ENCODE results near the gene CAMSAP3.
A peak's percentile ranks its signal among the peaks of the same experiment; 100 is the strongest.
"Not testable (repeated sequence)": the region's sequence is repeated elsewhere in the genome, so short reads cannot be mapped to it uniquely, and the experiment has no call there.

Gene CAMSAP3

DNA sequence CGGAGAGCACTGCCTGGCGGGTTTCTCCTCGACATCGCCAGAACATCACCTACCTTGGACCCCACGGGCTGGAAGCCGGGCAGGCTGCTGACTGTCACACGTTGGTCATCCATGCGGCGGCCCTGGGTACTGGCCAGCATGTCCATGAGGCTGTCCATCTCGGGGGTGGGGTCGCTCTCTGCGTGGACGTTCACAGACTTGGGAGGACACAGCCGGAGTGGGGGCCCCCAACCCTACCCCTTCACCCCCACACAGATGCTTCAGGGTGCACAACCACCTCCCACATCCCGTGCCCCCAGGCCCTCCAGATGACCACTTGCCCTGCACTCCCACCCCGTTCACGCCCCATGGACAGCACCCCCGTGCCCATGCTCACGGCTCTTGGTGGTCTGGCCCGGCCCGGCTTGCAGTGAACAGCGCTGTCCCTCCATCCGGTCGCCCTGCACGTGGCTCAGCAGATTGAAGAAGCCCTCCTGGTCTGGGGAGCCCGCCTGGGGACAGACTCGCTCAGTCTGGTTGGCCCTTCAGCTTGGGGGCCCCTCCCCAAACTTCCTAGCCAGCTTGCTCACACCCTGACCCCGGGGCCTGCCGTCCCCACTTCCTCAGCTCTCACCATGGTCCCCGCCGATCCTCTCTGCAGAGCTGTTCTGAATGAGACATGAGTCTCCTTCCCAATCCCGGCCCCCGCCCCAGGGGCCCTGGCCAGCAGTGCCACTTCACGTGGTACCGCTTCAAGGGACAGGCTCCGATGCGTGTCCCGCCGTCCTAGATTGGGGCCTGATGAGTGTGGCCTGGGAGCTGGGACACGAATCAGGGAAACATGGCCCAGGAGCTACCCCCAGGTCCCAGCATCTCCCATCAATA, 36.9 kb downstream of the CAMSAP3 start:
- no peak for DNase-seq

DNA sequence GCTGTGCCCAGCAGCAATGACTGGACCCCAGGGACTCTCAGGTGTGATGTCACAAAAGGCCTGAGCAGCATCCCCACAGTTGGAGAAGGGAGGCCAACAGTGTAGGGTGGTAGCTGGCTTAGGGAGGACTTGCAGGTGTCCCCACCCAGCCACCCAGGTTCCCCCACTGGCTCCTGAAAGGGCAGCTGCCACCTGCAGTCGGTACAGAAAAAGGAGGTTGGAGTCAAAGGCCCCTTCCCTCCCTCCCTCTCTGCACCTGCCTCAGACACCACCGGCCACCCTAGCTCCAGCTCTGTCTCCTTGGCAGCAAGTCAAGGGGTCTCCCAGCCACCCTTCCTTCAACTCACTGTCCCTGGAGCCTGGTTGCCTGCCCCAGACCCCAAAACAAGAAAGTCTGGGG, 38.0 kb downstream of the CAMSAP3 start, which contains the start of gene PCP2:
Gene PCP2, minus strand, starts transcription at position 22 of the 400 bp plus-strand sequence. CDS start 262 bp downstream, outside the sequence.
- no peak for DNase-seq

DNA sequence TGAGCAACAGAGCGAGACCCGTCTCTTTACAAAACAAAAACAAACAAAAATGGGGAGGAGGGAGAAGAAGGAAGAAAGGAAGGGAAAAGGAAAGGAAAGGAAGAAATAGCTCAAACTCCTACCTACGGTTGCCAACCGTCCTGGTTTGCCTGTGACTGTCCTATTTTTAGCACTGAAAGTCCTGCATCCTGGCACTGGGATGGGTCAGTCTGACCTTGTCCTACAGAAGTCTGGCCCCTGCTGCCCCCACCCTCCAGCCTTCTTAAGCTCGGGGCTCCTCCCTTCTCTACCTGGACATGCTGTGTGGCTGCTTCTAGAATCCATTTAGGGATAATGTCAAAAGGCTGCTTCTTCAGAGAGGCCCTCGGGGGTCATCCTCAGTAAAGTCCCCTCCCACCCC, 40.0 kb downstream of the CAMSAP3 start:
- no peak for DNase-seq

DNA sequence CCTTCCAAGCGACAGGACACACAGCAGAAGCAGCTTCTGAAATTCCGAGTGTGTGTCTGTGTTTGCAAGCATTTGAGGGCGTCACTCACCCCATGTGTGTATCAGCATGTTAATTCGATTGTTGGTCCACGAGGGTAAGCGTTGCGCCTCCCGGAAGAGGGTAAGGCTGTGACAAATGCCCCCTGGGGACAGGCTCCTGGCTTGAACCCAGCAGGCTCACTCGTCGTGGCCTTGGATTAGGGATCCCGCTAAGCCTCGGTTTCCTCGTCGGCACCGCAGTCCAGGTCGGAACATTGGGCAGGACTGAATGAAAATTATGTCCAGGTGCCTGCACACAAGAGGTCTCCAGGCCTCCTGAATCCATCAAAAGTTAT, 40.6 kb downstream of the CAMSAP3 start:
- DNase-seq, result no peak

DNA sequence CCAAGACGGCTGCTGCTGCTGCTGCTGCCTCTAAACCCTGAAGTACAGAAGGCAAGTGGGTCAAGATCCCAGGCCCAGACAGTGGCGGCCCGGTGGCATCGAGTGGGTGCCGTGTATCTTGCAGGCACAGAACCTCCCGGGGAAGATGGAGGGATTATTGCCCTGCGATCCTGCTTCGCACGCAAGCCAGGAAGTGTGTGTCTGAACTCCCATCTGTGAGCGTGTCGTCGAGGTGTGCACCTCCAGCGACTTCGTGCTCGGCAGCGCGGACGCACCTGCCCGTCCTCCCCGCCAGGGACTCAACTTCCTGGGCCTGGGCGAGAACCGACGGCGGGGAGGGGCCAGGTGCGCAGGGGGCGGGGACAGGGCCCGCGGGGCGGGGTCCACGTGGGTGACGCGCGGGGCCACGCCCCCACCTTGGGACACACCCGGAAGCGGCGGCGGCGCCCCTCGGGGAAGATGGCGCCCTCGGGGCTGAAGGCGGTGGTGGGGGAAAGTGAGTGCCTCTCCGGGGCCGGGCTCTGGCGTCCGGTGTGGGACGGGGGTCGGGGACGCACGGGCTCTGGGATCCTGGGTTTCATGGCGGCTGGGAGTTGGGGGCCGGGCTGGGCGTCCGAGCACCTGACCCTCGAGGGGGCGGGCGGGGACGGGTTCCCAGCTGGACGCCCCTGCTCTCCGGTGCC, 41.2 kb downstream of the CAMSAP3 start, which contains the start of gene STXBP2:
Gene STXBP2, plus strand, starts transcription at position 420 of the 683 bp plus-strand sequence. Its CDS starts 40 bp downstream, at position 460.
- peak; percentile 24 for DNase-seq

DNA sequence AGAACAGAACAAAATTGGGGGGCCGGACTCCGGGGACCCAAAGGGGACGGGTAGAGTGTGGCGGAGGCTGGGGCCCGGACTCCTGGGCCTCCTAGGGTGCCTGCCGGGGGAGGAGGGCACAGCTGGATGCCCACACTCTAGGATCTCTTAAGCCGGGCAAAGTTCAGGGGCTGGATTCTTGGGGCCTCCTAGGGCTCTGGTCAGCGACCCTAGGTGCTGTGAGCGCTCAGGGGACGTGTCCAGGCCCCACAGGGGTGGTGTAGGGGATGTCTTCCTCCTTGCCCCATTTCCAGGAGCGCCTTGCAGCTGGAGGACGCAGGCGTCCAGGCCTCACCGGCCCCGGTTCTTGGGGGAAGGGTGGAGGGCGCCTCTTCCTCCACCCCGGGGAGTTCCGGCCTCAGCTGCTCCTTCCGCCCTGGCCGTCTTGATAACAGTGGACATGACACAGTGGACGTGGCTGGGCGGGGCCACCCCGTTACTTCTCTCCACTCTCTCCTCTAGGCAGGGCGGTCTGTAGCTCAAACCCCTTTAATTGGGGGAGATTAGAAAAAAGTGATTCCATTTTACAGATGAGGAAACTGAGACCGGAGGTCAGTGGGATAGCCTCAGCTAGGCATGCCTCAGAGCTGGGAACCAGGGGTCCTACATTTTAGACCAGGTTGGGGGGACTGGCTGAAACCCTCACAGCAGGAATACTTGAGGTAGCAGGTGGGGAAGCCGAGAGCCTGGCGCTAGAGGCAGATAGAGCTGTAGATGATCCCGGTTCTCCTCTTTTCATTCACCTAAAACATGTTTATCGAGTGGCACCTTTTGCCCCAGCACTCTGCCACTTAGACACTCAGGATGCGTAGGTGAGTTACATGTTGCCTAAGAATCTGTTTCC, 42.0 kb downstream of the CAMSAP3 start:
- no peak for DNase-seq

DNA sequence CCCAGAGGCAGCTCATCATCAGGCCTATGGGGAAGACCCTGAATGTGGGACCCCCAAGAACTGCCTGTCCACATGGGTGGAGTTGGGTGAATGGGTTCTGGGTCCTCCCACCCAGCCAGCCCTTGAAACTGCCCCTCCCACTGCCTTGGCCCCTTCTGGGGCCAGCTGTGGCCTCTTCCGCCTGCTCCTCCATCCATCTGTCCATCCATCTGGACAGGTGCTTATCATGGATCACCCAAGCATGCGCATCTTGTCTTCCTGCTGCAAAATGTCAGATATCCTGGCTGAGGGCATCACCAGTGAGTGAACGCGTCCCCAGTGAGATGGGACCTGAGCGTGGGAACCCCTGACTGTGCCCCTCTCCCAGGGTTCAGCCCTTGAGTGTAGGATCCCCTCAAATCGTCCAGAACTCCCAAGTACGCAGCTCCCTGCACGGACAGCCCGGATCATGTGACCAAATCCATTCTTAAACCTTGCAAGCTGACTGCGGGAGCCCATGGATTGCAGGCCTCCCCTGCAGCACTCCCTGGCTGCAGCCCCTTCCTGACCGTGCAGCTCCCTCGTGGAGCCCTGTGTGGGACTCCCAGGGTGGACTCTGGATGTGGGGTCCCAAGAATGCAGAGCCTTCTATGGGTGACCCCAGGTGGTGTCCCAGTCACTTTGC, 43.3 kb downstream of the CAMSAP3 start:
- DNase-seq, result no peak

DNA sequence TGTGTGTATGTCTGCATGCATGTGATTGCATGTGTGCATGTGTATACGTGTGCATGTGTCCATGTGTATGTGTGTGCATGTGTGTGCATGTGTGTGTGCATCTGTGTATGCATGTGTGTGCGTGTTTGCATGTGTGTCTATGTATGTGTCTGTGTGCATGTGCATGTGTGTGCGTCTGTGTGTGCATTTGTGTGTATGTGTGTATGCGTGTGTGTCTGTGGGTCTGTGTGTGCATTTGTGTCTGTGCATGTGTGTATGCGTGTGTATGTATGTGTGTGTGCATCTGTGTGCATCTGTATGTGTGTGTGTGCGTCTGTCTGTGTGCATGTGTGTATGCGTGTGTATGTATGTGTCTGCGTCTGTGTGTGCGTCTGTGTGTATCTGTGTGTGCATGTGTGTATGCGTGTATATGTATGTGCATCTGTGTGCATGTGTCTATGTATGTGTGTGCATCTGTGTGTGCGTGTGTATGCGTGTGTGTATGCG, 44.2 kb downstream of the CAMSAP3 start:
- no peak for DNase-seq

DNA sequence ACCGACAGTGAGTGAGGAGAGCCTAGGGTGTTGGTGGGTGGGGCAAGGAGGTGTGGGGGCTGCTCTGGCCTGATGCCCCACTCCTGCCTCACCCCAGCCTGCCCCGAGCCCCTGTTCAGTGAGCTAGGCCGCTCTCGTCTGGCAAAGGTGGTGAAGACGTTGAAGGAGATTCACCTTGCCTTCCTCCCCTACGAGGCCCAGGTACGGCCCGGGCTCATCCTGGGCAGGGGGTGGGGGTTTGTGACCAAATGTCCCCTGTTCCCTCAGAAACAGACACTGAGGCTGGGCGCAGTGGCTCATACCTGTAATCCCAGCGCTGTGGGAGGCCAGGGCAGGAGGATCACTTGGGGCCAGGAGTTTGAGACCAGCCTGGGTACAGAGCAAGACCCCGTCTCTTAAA, 45.1 kb downstream of the CAMSAP3 start:
- no peak for DNase-seq

DNA sequence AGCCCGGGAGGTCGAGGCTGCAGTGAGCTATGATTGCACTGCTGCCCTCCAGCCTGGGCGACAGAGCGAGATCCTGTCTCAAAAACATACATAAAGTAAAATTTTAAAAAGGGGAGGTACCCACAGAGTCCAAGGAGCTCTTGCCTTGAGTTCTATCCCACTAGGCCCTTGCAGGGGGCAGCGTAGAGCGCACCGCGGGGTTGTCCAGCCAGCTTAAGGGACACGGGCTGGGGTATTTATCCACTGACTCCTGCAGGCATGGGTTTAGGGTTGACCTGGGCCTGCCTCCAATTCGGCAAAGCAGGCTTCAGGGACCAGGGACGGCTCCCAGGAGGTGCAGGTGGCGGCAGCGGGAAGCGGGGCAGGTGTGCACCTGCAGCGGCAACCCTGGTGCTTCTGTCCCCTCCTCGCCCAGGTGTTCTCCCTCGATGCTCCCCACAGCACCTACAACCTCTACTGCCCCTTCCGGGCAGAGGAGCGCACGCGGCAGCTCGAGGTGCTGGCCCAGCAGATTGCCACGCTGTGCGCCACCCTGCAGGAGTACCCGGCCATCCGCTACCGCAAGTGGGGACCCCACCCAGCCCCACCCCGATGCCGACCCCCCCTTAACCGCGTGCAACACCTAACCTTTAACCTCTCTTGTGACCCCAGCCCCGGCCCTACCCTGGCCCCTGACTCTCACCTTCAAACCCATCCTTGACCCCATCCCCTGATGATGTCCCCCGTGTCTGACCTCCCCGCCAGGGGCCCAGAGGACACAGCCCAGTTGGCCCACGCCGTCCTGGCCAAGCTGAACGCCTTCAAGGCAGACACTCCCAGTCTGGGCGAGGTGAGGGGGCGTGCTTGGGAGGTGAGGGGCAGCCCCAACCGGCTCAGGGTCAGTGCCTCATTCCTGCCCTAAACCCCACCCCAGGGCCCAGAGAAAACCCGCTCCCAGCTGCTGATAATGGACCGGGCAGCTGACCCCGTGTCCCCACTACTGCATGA, 45.9 kb downstream of the CAMSAP3 start:
- DNase-seq, result no peak

DNA sequence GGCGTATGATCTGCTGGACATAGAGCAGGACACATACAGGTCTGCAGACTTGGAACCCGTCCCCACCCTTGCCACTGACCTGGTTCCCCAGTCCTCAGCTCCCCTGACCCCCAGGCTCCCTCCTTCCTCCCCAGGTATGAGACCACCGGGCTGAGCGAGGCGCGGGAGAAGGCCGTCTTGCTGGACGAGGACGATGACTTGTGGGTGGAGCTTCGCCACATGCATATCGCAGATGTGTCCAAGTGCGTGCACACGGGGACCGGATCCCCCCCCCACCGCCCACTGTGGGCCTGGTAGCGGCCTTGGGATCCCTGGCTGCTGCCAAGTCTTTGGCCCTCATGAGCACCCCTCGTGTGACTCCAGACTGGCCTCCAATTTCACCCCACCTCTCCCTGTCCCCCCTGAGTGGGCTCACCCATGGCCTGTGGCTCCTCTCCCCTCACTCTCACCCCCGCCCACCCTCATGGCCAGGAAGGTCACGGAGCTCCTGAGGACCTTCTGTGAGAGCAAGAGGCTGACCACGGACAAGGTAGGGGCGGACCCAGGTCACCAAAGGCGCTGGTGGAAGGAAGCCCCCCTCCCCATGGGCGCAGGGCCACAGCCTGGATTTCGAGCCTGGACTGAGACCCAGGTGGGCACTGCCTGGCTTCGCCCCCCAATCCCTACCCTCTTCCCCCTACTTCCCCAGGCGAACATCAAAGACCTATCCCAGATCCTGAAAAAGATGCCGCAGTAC, 46.8 kb downstream of the CAMSAP3 start:
- DNase-seq, result no peak

DNA sequence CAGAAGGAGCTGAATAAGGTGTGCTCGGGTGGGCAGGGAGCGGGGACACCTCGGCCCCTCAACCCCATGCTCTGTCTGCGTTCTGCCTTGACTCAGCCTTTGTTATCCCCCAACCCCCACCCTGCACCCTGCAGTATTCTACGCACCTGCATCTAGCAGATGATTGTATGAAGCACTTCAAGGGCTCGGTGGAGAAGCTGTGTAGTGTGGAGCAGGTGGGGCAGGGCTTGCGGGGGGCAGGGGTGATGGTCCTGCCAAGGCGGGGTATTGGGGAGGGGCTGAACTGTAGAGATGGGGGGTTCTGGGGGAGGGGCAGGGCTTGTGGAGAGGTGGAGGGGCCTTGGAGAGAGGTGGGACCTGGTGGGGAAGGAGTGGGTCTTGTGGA, 47.4 kb downstream of the CAMSAP3 start:
- no peak for DNase-seq

DNA sequence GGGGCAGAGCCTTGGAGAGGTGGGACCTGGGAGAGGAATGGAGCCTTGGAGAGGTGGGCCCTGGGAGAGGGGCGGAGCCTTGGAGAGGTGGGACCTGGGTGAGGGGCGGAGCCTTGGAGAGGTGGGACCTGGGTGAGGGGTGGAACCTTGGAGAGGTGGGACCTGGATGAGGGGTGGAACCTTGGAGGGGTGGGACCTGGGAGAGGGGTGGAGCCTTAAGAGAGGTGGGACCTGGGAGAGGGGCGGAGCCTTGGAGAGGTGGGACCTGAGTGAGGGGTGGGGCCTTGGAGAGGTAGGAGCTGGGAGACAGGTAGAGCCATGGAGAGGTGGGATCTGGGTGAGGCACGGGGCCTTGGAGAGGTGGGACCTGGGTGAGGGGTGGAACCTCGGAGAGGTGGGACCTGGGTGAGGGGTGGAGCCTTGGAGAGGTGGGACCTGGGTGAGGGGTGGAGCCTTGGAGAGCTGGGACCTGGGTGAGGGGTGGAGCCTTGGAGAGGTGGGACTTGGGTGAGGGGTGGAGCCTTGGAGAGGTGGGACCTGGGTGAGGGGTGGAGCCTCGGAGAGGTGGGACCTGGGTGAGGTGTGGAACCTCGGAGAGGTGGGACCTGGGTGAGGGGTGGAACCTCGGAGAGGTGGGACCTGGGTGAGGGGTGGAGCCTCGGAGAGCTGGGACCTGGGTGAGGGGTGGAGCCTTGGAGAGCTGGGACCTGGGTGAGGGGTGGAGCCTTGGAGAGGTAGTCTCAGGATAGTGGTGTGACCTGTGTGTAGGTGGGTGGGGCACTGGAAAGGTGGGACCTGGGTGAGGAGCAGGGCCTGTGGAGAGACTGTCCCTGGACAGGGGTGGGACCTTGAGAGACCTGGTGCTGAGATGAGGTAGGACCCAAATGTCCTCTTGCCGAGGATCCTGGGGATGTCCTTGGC, 48.2 kb downstream of the CAMSAP3 start:
- not testable (repeated sequence) for DNase-seq

DNA sequence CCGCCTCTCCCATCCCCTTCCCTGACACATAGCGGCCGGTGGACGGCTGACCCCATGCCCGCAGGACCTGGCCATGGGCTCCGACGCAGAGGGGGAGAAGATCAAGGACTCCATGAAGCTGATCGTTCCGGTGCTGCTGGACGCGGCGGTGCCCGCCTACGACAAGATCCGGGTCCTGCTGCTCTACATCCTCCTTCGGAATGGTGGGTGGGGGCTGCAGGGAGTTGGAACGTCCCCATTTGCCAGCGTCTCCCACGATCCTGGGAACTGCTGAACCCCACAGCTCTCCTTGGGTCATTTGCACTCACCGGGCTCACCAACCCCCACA, 48.9 kb downstream of the CAMSAP3 start:
- DNase-seq, result no peak

DNA sequence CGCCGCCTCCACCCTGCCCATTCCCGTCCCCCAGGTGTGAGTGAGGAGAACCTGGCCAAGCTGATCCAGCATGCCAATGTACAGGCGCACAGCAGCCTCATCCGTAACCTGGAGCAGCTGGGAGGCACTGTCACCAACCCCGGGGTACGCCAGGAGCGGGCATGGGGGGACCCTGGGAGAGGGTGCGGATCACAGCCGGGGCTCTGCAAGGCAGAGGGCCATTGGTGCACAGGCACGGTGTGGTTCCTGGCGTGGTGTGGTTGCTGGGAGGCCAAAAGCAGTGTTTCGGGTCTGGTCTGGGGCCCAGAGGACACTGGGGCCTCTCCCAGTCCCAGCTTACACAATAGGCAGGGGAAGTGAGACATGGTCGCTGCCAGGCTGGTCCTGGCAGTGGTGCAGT, 49.5 kb downstream of the CAMSAP3 start:
- no peak for DNase-seq

DNA sequence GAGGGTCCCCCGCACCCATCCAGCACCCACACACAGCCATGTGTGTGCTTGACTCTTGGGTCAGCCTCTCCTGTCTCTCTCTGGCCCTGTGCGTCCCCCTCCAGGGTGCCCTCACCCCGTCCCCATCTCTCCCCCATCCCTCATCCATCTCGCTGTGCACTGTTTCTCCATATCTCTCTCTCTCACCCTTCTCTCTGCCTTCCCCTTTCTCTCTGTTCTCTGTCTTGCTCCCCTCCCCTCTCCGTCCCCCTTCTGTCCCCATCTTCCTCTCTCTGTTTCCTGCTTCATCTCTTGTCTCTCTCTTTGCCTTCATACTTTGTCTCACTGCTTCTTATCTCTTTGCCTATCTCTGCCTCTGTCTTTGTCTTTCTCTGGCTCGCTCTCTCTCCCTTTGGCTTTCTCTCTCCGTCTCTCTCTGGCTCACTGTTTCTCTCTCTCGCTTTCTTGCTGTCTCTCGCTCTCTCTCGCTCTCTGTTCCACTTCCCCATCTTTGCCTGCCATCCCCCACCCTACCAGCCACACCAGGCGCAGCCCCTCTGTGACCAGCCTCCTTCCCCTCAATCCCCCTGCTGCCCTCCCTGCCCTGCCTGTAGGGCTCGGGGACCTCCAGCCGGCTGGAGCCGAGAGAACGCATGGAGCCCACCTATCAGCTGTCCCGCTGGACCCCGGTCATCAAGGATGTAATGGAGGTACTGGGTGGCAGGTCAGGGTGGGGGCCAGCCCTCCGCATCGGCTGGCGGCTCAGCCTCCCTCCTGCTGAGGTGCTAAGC, 50.2 kb downstream of the CAMSAP3 start:
- no peak for DNase-seq

DNA sequence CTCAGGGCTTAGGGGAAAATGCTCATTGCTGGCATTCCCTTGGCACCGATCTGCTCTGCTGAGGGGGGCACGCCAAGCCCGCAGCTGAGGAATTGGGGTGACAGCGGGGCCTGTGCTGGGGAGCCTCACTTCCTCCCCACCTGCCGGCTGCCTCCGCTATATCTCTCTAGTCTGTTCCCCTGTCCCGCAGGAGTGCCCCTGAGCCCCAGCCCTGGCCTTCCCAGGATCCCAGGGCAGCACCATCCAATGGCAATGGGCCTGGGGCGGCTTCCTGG, 50.7 kb downstream of the CAMSAP3 start:
- no peak for DNase-seq

DNA sequence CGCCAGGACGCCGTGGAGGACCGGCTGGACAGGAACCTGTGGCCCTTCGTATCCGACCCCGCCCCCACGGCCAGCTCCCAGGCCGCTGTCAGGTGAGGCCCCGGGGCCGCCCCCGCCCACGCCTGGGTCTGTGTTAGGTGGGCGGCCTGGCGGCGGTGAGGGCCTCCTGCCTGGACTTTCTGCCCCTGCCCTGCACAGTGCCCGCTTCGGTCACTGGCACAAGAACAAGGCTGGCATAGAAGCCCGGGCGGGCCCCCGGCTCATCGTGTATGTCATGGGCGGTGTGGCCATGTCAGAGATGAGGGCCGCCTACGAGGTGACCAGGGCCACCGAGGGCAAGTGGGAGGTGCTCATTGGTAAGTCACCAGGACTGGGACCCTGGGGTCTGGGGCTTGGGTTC, 51.5 kb downstream of the CAMSAP3 start:
- DNase-seq, result no peak

Measured in NCI-H1417 treated with DMSO at 0.1 percent for 48 hours (cell line).